CD14-positive monocyte (primary cell): Measurements from ENCODE around the gene EXOC4. TPM values are rescaled to one million over a fixed set of nuclear protein-coding genes. Genes with fewer than 3 reads are reported as not detected.
"Not testable (repeated sequence)": the region's sequence is repeated elsewhere in the genome, so short reads cannot be mapped to it uniquely, and the experiment has no call there.

Experiments
- DNase-seq, 3 donors: peaks; one replicate each; pipeline ENCODE4 v3.0.0-alpha.2; 2011 to 2022
- H2AFZ ChIP-seq: 2 replicates; pipeline ENCODE4 v1.6.0; 2012; ENCODE audit warnings: mild to moderate bottlenecking, low read depth, low read length, inconsistent platforms; ENCODE audit not compliant: insufficient read depth, poor library complexity, severe bottlenecking
- H3K27ac ChIP-seq, 2 donors: 1 replicate in 1 of 2; 2 replicates in 1 of 2; pipeline ENCODE4 v1.5.1; 2012 to 2013; ENCODE audit warnings: low read length in 2 of 2, control low read depth in 1 of 2, inconsistent platforms in 1 of 2, low read depth in 1 of 2, mild to moderate bottlenecking in 1 of 2
- H3K27me3 ChIP-seq, 2 donors: one replicate each; pipeline versions ENCODE4 v1.6.0 to v1.6.1; 2011 to 2013; ENCODE audit warnings: low read length in 2 of 2; ENCODE audit not compliant: control insufficient read depth in 2 of 2, insufficient read depth in 2 of 2
- H3K36me3 ChIP-seq, 2 donors: replicated peaks in 1 of 2; 1 replicate in 1 of 2; 2 replicates in 1 of 2; pipeline versions ENCODE4 v1.5.1 to v1.6.1; 2012 to 2013; ENCODE audit warnings: low read length in 2 of 2, control low read depth in 1 of 2, inconsistent platforms in 1 of 2, mild to moderate bottlenecking in 1 of 2; ENCODE audit not compliant: insufficient read depth in 2 of 2, control insufficient read depth in 1 of 2
- H3K4me1 ChIP-seq, 2 donors: 1 replicate in 1 of 2; 2 replicates in 1 of 2; pipeline versions ENCODE4 v1.5.1 to v1.6.1; 2012 to 2013; ENCODE audit warnings: low read length in 2 of 2, control low read depth in 1 of 2, inconsistent platforms in 1 of 2, mild to moderate bottlenecking in 1 of 2, moderate library complexity in 1 of 2; ENCODE audit not compliant: insufficient read depth in 2 of 2, control insufficient read depth in 1 of 2
- H3K4me2 ChIP-seq: replicated peaks from 2 replicates; pipeline ENCODE3; 2012; ENCODE audit warnings: low read length, moderate library complexity, mild to moderate bottlenecking; ENCODE audit not compliant: poor library complexity, severe bottlenecking; ENCODE audit errors: extremely low read depth
- H3K4me3 ChIP-seq, 3 experiments: fragments of 200-600 bp in 1 of 3; sonication (generic) in 1 of 3; replicated peaks in 1 of 3; 1 replicate in 2 of 3; 2 replicates in 1 of 3; pipeline ENCODE4 v1.5.1; 2011 to 2013; ENCODE audit warnings: low read length in 3 of 3, mild to moderate bottlenecking in 3 of 3, control low read depth in 2 of 3, low read depth in 2 of 3, inconsistent platforms in 1 of 3, moderate library complexity in 1 of 3
- H3K79me2 ChIP-seq: 2 replicates; pipeline ENCODE4 v1.6.0; 2012; ENCODE audit warnings: mild to moderate bottlenecking, control low read depth, inconsistent platforms, low read length, moderate library complexity; ENCODE audit not compliant: insufficient read depth
- H3K9ac ChIP-seq: 2 replicates; pipeline ENCODE4 v1.6.0; 2017; ENCODE audit warnings: low read length, mild to moderate bottlenecking; ENCODE audit not compliant: insufficient read depth, poor library complexity, severe bottlenecking
- H3K9me3 ChIP-seq, 2 donors: replicated peaks in 1 of 2; 1 replicate in 1 of 2; 2 replicates in 1 of 2; pipeline versions ENCODE4 v1.5.1 to v1.6.1; 2012 to 2013; ENCODE audit warnings: low read length in 2 of 2, control low read depth in 1 of 2; ENCODE audit not compliant: control insufficient read depth in 1 of 2, insufficient read depth in 1 of 2
- H4K20me1 ChIP-seq: 2 replicates; pipeline ENCODE4 v1.6.0; 2012; ENCODE audit warnings: mild to moderate bottlenecking, low read length, control low read depth, moderate library complexity; ENCODE audit not compliant: insufficient read depth
- H3K27ac Mint-ChIP-seq, 7 donors: one replicate each; pipeline ENCODE4 v1.8.0; 2020; ENCODE audit warnings: mild to moderate bottlenecking in 7 of 7, mixed read lengths in 7 of 7, moderate library complexity in 6 of 7, inconsistent platforms in 2 of 7
- H3K27me3 Mint-ChIP-seq, 3 donors: one replicate each; pipeline ENCODE4 v1.8.0; 2021 to 2022; ENCODE audit warnings: low read depth in 3 of 3, mild to moderate bottlenecking in 3 of 3, mixed read lengths in 3 of 3, moderate library complexity in 3 of 3, inconsistent platforms in 1 of 3
- H3K36me3 Mint-ChIP-seq, 2 donors: one replicate each; pipeline ENCODE4 v1.8.0; 2020; ENCODE audit warnings: mixed read lengths in 2 of 2, inconsistent platforms in 1 of 2, mild to moderate bottlenecking in 1 of 2
- H3K4me1 Mint-ChIP-seq: one replicate; pipeline ENCODE4 v1.8.0; 2020; ENCODE audit warnings: mild to moderate bottlenecking, mixed read lengths
- H3K4me3 Mint-ChIP-seq, 2 donors: one replicate each; pipeline ENCODE4 v1.8.0; 2020; ENCODE audit warnings: mild to moderate bottlenecking in 2 of 2, mixed read lengths in 2 of 2, moderate library complexity in 1 of 2
- H3K9me3 Mint-ChIP-seq, 7 donors: one replicate each; pipeline ENCODE4 v1.8.0; 2020 to 2022; ENCODE audit warnings: mixed read lengths in 7 of 7, mild to moderate bottlenecking in 6 of 7, moderate library complexity in 6 of 7, inconsistent platforms in 2 of 7
- WGBS: methylation state at CpG from one replicate; pipeline ENCODE4 v1.1.5; 2013; ENCODE audit warnings: missing lambda C conversion rate; ENCODE audit not compliant: insufficient coverage; 5-methylcytosine and 5-hydroxymethylcytosine counted together
- intact Hi-C, 2 donors: fragments of 100-400 bp; cut with micrococcal nuclease; formaldehyde crosslinking; loops; one replicate each; pipeline versions ENCODE4 v1.15.0 to v1.15.1; 2023
- polyA plus RNA-seq, 3 donors: library from polyadenylated mRNA; depleted of rRNA in 1 of 3; unstranded in 2 of 3; stranded (reverse) in 1 of 3; fragments of 300-500 nt in 2 of 3; fragments of >200 nt in 1 of 3; fragmentation: Illumina TruSeq in 2 of 3; gene quantifications; 1 replicate in 2 of 3; 2 replicates in 1 of 3; pipeline ENCODE4 v1.2.3, GENCODE V29; 2012 to 2021
- TF ChIP-seq, protein P1 (sequence below): fragments of 200-600 bp; IDR thresholded peaks from one replicate; pipeline ENCODE4 v1.8.0; 2022; ENCODE audit warnings: antibody characterized with exemption, mild to moderate bottlenecking

EXOC4 gene
- polyA plus RNA-seq, 3 donors: 20.6 to 22.3 (median 22.3) TPM

DNA sequence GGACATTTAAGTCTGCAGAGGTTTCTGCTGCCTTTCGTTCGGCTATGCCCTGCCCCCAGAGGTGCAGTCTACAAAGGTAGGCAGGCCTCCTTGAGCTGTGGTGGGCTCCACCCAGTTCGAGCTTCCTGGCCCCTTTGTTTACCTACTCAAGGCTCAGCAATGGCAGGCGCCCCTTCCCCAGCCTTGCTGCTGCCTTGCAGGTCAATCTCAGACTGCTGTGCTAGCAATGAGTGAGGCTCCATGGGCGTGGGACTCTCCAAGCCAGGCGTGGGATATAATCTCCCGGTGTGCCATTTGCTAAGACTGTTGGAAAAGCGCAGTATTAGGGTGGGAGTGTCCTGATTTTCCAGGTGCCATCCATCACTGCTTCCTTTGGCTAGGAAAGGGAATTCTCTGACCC, 73.9 kb downstream of the EXOC4 start:
- H3K9ac ChIP-seq, H2AFZ ChIP-seq, H4K20me1 ChIP-seq, DNase-seq, H3K4me1 Mint-ChIP-seq, H3K79me2 ChIP-seq, H3K27me3 ChIP-seq, intact Hi-C loops, H3K27ac Mint-ChIP-seq, H3K4me1 ChIP-seq, H3K9me3 ChIP-seq, H3K27ac ChIP-seq, H3K27me3 Mint-ChIP-seq, H3K4me3 ChIP-seq, H3K4me3 Mint-ChIP-seq, H3K4me2 ChIP-seq: not testable (repeated sequence)
- 96% methylated on average over 8 of the region's 8 CpGs for WGBS
- H3K36me3 ChIP-seq: peaks cover 0 to 23% of the 10 kb centered on the region in 2 donors
- H3K36me3 Mint-ChIP-seq: peaks cover 75 to 83% of the 10 kb centered on the region in 2 donors
- peaks cover 22 to 48% (median 29%) of the 10 kb centered on the region in 7 donors for H3K9me3 Mint-ChIP-seq

DNA sequence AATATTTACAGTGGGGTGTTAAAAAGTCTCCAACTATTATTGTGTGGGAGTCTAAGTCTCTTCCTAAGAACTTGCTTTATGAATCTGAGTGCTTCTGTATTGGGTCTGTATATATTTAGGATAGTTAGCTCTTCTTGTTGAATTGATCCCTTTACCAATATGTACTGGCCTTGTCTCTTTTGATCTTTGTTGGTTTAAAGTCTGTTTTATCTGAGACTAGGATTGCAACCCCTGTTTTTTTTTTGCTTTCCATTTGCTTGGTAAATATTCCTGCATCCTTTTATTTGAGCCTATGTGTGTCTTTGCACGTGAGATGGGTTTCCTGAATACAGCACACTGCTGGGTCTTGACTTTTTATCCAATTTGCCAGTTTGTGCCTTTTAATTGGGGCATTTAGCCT, 75.1 kb downstream of the EXOC4 start:
- H3K4me1 ChIP-seq, H3K9me3 ChIP-seq, intact Hi-C loops, H3K4me2 ChIP-seq, H3K4me3 Mint-ChIP-seq, H3K79me2 ChIP-seq, H3K27me3 ChIP-seq, H3K27ac Mint-ChIP-seq, H3K9ac ChIP-seq, DNase-seq, H2AFZ ChIP-seq, H3K4me3 ChIP-seq, H3K4me1 Mint-ChIP-seq, H3K27ac ChIP-seq, H3K27me3 Mint-ChIP-seq, H4K20me1 ChIP-seq: not testable (repeated sequence)
- no CpG with 5 or more reads among the region's 1 CpG for WGBS
- peaks cover 0 to 23% of the 10 kb centered on the region in 2 donors for H3K36me3 ChIP-seq
- Mint-ChIP-seq H3K36me3 (peaks cover 62 to 74% of the 10 kb centered on the region in 2 donors), H3K9me3 (peaks cover 19 to 41% (median 26%) of the 10 kb centered on the region in 7 donors)

DNA sequence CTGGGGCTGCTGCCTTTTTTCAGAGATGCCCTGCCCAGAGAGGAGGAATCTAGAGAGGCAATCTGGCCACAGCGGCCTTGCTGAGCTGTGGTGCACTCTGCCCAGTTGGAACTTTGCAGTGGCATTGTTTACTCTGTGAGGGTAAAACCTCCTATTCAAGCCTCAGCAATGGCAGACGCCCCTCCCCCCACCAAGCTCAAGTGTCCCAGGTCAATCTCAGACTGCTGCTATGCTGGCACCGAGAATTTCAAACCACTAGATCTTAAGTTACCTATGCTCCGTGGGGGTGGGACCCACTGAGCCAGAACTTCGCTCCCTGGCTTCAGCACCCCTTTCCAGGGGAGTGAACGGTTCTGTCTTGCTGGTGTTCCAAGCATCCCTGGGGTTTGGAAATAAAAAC, 77.2 kb downstream of the EXOC4 start:
- peaks cover 0 to 1% (median 0%) of the 10 kb centered on the region in 3 donors for H3K27me3 Mint-ChIP-seq
- no peaks in the 10 kb centered on the region for H3K4me1 Mint-ChIP-seq
- Histone ChIP-seq H3K79me2 (no peaks in the 10 kb centered on the region), H3K36me3 (peaks cover 0 to 23% of the 10 kb centered on the region in 2 donors), H3K27ac (no peak overlapping the region), H4K20me1 (no peaks in the 10 kb centered on the region), H2AFZ (no peak overlapping the region), H3K9me3 (peaks cover 8 to 9% of the 10 kb centered on the region in 2 donors), H3K4me3 (no peak overlapping the region), H3K4me1 (no peaks in the 10 kb centered on the region), H3K27me3 (no peaks in the 10 kb centered on the region), H3K4me2 (no peak overlapping the region), H3K9ac (no peak overlapping the region)
- DNase-seq: no peak
- intact Hi-C loops: no loop called here
- peak overlapping the region in 1 of 7 donors; percentile 10 for H3K27ac Mint-ChIP-seq
- peaks cover 56 to 66% of the 10 kb centered on the region in 2 donors for H3K36me3 Mint-ChIP-seq
- TF ChIP-seq, protein P1, sequence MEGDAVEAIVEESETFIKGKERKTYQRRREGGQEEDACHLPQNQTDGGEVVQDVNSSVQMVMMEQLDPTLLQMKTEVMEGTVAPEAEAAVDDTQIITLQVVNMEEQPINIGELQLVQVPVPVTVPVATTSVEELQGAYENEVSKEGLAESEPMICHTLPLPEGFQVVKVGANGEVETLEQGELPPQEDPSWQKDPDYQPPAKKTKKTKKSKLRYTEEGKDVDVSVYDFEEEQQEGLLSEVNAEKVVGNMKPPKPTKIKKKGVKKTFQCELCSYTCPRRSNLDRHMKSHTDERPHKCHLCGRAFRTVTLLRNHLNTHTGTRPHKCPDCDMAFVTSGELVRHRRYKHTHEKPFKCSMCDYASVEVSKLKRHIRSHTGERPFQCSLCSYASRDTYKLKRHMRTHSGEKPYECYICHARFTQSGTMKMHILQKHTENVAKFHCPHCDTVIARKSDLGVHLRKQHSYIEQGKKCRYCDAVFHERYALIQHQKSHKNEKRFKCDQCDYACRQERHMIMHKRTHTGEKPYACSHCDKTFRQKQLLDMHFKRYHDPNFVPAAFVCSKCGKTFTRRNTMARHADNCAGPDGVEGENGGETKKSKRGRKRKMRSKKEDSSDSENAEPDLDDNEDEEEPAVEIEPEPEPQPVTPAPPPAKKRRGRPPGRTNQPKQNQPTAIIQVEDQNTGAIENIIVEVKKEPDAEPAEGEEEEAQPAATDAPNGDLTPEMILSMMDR: no peak
- WGBS: 94% methylated on average over 3 of the region's 6 CpGs
- no peak overlapping the region for H3K4me3 Mint-ChIP-seq
- H3K9me3 Mint-ChIP-seq: peaks cover 15 to 33% (median 19%) of the 10 kb centered on the region in 7 donors
